ENCODE results near the gene CFDP1. TPM values are rescaled to one million over a fixed set of nuclear protein-coding genes. Genes with fewer than 3 reads are reported as not detected.

CFDP1 gene
- total RNA-seq, 1 donor from 2014 or later: 37.5 TPM

GRCh38 chr16:75264999-75265910, 168.0 kb downstream of the CFDP1 start:
- H3K4me3 Mint-ChIP-seq (ENCODE audit: low read depth): no peak overlapping the region
- peaks cover 35% of the 10 kb centered on the region for H3K27me3 Mint-ChIP-seq (ENCODE audit: low read depth)

GRCh38 chr16:75264457-75264998, 168.8 kb downstream of the CFDP1 start:
- no peaks in the 10 kb centered on the region for H3K4me1 Mint-ChIP-seq (ENCODE audit: low read depth)
- no peak for DNase-seq (ENCODE audit: low spot score)
- intact Hi-C loops (cut with micrococcal nuclease): no loop called here
- no peak overlapping the region for H3K27ac Mint-ChIP-seq
- H3K4me3 Mint-ChIP-seq (ENCODE audit: low read depth): no peak overlapping the region
- H3K27me3 Mint-ChIP-seq (ENCODE audit: low read depth): peaks cover 35% of the 10 kb centered on the region
- H3K36me3 Mint-ChIP-seq (ENCODE audit: low read depth): no peaks in the 10 kb centered on the region
- H3K9me3 Mint-ChIP-seq: no peaks in the 10 kb centered on the region

More at GRCh38 chr16:75264999-75265910, 168.0 kb downstream of the CFDP1 start:
- DNase-seq (ENCODE audit: low spot score): no peak
- Mint-ChIP-seq H3K9me3 (no peaks in the 10 kb centered on the region), H3K36me3 (ENCODE audit: low read depth) (no peaks in the 10 kb centered on the region), H3K4me1 (ENCODE audit: low read depth) (no peaks in the 10 kb centered on the region), H3K27ac (no peak overlapping the region)
- intact Hi-C loops (cut with micrococcal nuclease): no loop called here

GRCh38 chr16:75263963-75264445, 169.3 kb downstream of the CFDP1 start:
- Mint-ChIP-seq H3K4me3 (ENCODE audit: low read depth) (no peak overlapping the region), H3K4me1 (ENCODE audit: low read depth) (no peaks in the 10 kb centered on the region), H3K27me3 (ENCODE audit: low read depth) (peaks cover 35% of the 10 kb centered on the region), H3K36me3 (ENCODE audit: low read depth) (no peaks in the 10 kb centered on the region), H3K9me3 (no peaks in the 10 kb centered on the region), H3K27ac (no peak overlapping the region)
- intact Hi-C loops (cut with micrococcal nuclease): no loop called here
- DNase-seq (ENCODE audit: low spot score): no peak

GRCh38 chr16:75263291-75263962, 169.9 kb downstream of the CFDP1 start:
- H3K27ac Mint-ChIP-seq: no peak overlapping the region
- H3K4me1 Mint-ChIP-seq (ENCODE audit: low read depth): no peaks in the 10 kb centered on the region
- H3K36me3 Mint-ChIP-seq (ENCODE audit: low read depth): no peaks in the 10 kb centered on the region
- peaks cover 35% of the 10 kb centered on the region for H3K27me3 Mint-ChIP-seq (ENCODE audit: low read depth)
- no peaks in the 10 kb centered on the region for H3K9me3 Mint-ChIP-seq
- intact Hi-C loops (cut with micrococcal nuclease): no loop called here
- no peak for DNase-seq (ENCODE audit: low spot score)
- H3K4me3 Mint-ChIP-seq (ENCODE audit: low read depth): no peak overlapping the region

- Mint-ChIP-seq H3K36me3 (ENCODE audit: low read depth) (no peaks in the 10 kb centered on the region), H3K27ac (no peak overlapping the region)
- DNase-seq (ENCODE audit: low spot score): no peak
Observed at GRCh38 chr16:75262800-75263127, 170.5 kb downstream of the CFDP1 start.

GRCh38 chr16:75262104-75262799, 171.1 kb downstream of the CFDP1 start:
- H3K27me3 Mint-ChIP-seq (ENCODE audit: low read depth): peaks cover 37% of the 10 kb centered on the region
- no peaks in the 10 kb centered on the region for H3K9me3 Mint-ChIP-seq
- intact Hi-C loops (cut with micrococcal nuclease): no loop called here
- H3K4me1 Mint-ChIP-seq (ENCODE audit: low read depth): no peaks in the 10 kb centered on the region
- DNase-seq (ENCODE audit: low spot score): no peak
- H3K27ac Mint-ChIP-seq: no peak overlapping the region
- H3K4me3 Mint-ChIP-seq (ENCODE audit: low read depth): no peak overlapping the region
- no peaks in the 10 kb centered on the region for H3K36me3 Mint-ChIP-seq (ENCODE audit: low read depth)

More at GRCh38 chr16:75262800-75263127, 170.5 kb downstream of the CFDP1 start:
- Mint-ChIP-seq H3K4me3 (ENCODE audit: low read depth) (no peak overlapping the region), H3K9me3 (no peaks in the 10 kb centered on the region), H3K27me3 (ENCODE audit: low read depth) (peaks cover 39% of the 10 kb centered on the region), H3K4me1 (ENCODE audit: low read depth) (no peaks in the 10 kb centered on the region)
- intact Hi-C loops (cut with micrococcal nuclease): no loop called here

GRCh38 chr16:75261590-75262078, 171.7 kb downstream of the CFDP1 start:
- DNase-seq (ENCODE audit: low spot score): no peak
- Mint-ChIP-seq H3K9me3 (no peaks in the 10 kb centered on the region), H3K4me3 (ENCODE audit: low read depth) (no peak overlapping the region), H3K27ac (no peak overlapping the region), H3K27me3 (ENCODE audit: low read depth) (peaks cover 37% of the 10 kb centered on the region), H3K4me1 (ENCODE audit: low read depth) (no peaks in the 10 kb centered on the region), H3K36me3 (ENCODE audit: low read depth) (no peaks in the 10 kb centered on the region)
- intact Hi-C loops (cut with micrococcal nuclease): no loop called here

- H3K9me3 Mint-ChIP-seq: no peaks in the 10 kb centered on the region
- DNase-seq (ENCODE audit: low spot score): no peak
- H3K4me3 Mint-ChIP-seq (ENCODE audit: low read depth): no peak overlapping the region
- H3K4me1 Mint-ChIP-seq (ENCODE audit: low read depth): no peaks in the 10 kb centered on the region
- peaks cover 32% of the 10 kb centered on the region for H3K27me3 Mint-ChIP-seq (ENCODE audit: low read depth)
- H3K36me3 Mint-ChIP-seq (ENCODE audit: low read depth): no peaks in the 10 kb centered on the region
- intact Hi-C loops (cut with micrococcal nuclease): no loop called here
- H3K27ac Mint-ChIP-seq: no peak overlapping the region
Observed at GRCh38 chr16:75260851-75261589, 172.3 kb downstream of the CFDP1 start.

- Mint-ChIP-seq H3K4me3 (ENCODE audit: low read depth) (no peak overlapping the region), H3K4me1 (ENCODE audit: low read depth) (no peaks in the 10 kb centered on the region), H3K9me3 (no peaks in the 10 kb centered on the region), H3K36me3 (ENCODE audit: low read depth) (no peaks in the 10 kb centered on the region), H3K27ac (no peak overlapping the region), H3K27me3 (ENCODE audit: low read depth) (peaks cover 32% of the 10 kb centered on the region)
- no peak for DNase-seq (ENCODE audit: low spot score)
- intact Hi-C loops (cut with micrococcal nuclease): no loop called here
Observed at GRCh38 chr16:75258807-75259141, 174.5 kb downstream of the CFDP1 start.

GRCh38 chr16:75257886-75258806, 175.2 kb downstream of the CFDP1 start:
- no peak for DNase-seq (ENCODE audit: low spot score)
- H3K36me3 Mint-ChIP-seq (ENCODE audit: low read depth): no peaks in the 10 kb centered on the region
- H3K9me3 Mint-ChIP-seq: no peaks in the 10 kb centered on the region
- no peak overlapping the region for H3K27ac Mint-ChIP-seq
- intact Hi-C loops (cut with micrococcal nuclease): no loop called here
- H3K27me3 Mint-ChIP-seq (ENCODE audit: low read depth): peaks cover 33% of the 10 kb centered on the region
- H3K4me3 Mint-ChIP-seq (ENCODE audit: low read depth): no peak overlapping the region
- no peaks in the 10 kb centered on the region for H3K4me1 Mint-ChIP-seq (ENCODE audit: low read depth)

GRCh38 chr16:75256696-75257343, 176.5 kb downstream of the CFDP1 start:
- Mint-ChIP-seq H3K27me3 (ENCODE audit: low read depth) (peaks cover 34% of the 10 kb centered on the region), H3K4me1 (ENCODE audit: low read depth) (no peaks in the 10 kb centered on the region), H3K9me3 (no peaks in the 10 kb centered on the region), H3K36me3 (ENCODE audit: low read depth) (no peaks in the 10 kb centered on the region), H3K27ac (no peak overlapping the region), H3K4me3 (ENCODE audit: low read depth) (no peak overlapping the region)
- intact Hi-C loops (cut with micrococcal nuclease): no loop called here
- DNase-seq (ENCODE audit: low spot score): no peak

All from activated T-helper 2 cell treated with anti-CD3 and anti-CD28 coated beads, Interferon-gamma antibody, Interleukin-2, Interleukin-4, amounts not matched to agents 10 μg/mL and 5 μg/mL and 100 μg/mL, durations not matched to agents 14 hours and 24 hours and 36 hours (primary cell).